IMR-90 (cell line): ENCODE measurements around the gene PLVAP. TPM values are rescaled to one million over a fixed set of nuclear protein-coding genes. Genes with fewer than 3 reads are reported as not detected.

Source experiments
- ATAC-seq: fragments of 200-7000 bp; cut with Tn5 transposase; 2 replicates; pipeline ENCODE4 v1.9.1; 2020; ENCODE audit warnings: low read depth, mild to moderate bottlenecking, moderate library complexity
- BruUV-seq: library from RNA; stranded (reverse); fragments of 400-500 nt; replicated peaks from 2 replicates; lab custom pipeline; 2021; lab: Mats Ljungman, UMichigan
- CTCF ChIA-PET: fragments of 300-600 bp; formaldehyde crosslinking; extraction: SDS; loops from one replicate; lab custom pipeline; 2021; ENCODE audit warnings: antibody characterized with exemption; lab: Yijun Ruan, JAX
- POLR2A ChIA-PET: fragments of 300-600 bp; sonication (Branson Sonifier 250); formaldehyde crosslinking; loops from one replicate; lab custom pipeline; 2022; ENCODE audit warnings: antibody characterized with exemption; ENCODE audit not compliant: unreplicated experiment; lab: Charles Lee
- DNase-seq: peaks from one replicate; pipeline ENCODE4 v3.0.0; 2013
- H2AFZ ChIP-seq: replicated peaks from 2 replicates; pipeline ENCODE3; 2013; ENCODE audit warnings: low read length, mild to moderate bottlenecking; ENCODE audit not compliant: poor library complexity
- H2AK5ac ChIP-seq: 2 replicates; pipeline ENCODE4 v1.6.1; 2013; ENCODE audit warnings: low read depth, low read length, inconsistent platforms
- H2AK9ac ChIP-seq: replicated peaks from 2 replicates; pipeline ENCODE3; 2013; ENCODE audit warnings: mild to moderate bottlenecking, low read depth, low read length, moderate library complexity; ENCODE audit not compliant: poor library complexity
- H2BK120ac ChIP-seq: 2 replicates; pipeline ENCODE4 v1.6.1; 2013; ENCODE audit warnings: low read depth, low read length, inconsistent platforms
- H2BK15ac ChIP-seq: 3 replicates; pipeline ENCODE4 v1.6.1; 2013; ENCODE audit warnings: low read depth, low read length, inconsistent platforms
- H2BK20ac ChIP-seq: 2 replicates; pipeline ENCODE4 v1.6.1; 2013; ENCODE audit warnings: low read depth, mild to moderate bottlenecking, inconsistent platforms, low read length, moderate library complexity
- H2BK5ac ChIP-seq: 2 replicates; pipeline ENCODE4 v1.6.1; 2013; ENCODE audit warnings: mild to moderate bottlenecking, low read depth, low read length, inconsistent platforms; ENCODE audit not compliant: poor library complexity, severe bottlenecking
- H3K14ac ChIP-seq: replicated peaks from 2 replicates; pipeline ENCODE4 v1.6.1; 2013; ENCODE audit warnings: low read depth, low read length, inconsistent platforms
- H3K18ac ChIP-seq: 2 replicates; pipeline ENCODE4 v1.6.1; 2013; ENCODE audit warnings: low read depth, low read length, control low read depth
- H3K23ac ChIP-seq: 2 replicates; pipeline ENCODE4 v1.6.1; 2013; ENCODE audit warnings: low read depth, low read length, inconsistent platforms
- H3K27ac ChIP-seq: 2 replicates; pipeline ENCODE4 v1.5.1; 2013; ENCODE audit warnings: mild to moderate bottlenecking, control low read depth, low read length; ENCODE audit not compliant: insufficient read depth
- H3K27me3 ChIP-seq: 2 replicates; pipeline ENCODE4 v1.6.1; 2013; ENCODE audit warnings: low read length; ENCODE audit not compliant: control insufficient read depth, insufficient read depth
- H3K36me3 ChIP-seq: 2 replicates; pipeline ENCODE4 v1.6.1; 2013; ENCODE audit warnings: low read length, mixed read lengths; ENCODE audit not compliant: control insufficient read depth, insufficient read depth
- H3K4ac ChIP-seq: 2 replicates; pipeline ENCODE4 v1.6.1; 2013; ENCODE audit warnings: low read depth, low read length, inconsistent platforms
- H3K4me1 ChIP-seq: 2 replicates; pipeline ENCODE4 v1.6.1; 2013; ENCODE audit warnings: low read length, mixed read lengths; ENCODE audit not compliant: control insufficient read depth, insufficient read depth
- H3K4me2 ChIP-seq: 2 replicates; pipeline ENCODE4 v1.6.1; 2013; ENCODE audit warnings: low read depth, mild to moderate bottlenecking, control low read depth, low read length, moderate library complexity
- H3K4me3 ChIP-seq: 2 replicates; pipeline ENCODE4 v1.5.1; 2013; ENCODE audit warnings: low read depth, mild to moderate bottlenecking, control low read depth, low read length, moderate library complexity; ENCODE audit not compliant: insufficient read depth
- H3K56ac ChIP-seq: 2 replicates; pipeline ENCODE4 v1.6.1; 2013; ENCODE audit warnings: low read length, inconsistent platforms; ENCODE audit not compliant: insufficient read depth; ENCODE audit errors: extremely low read depth
- H3K79me1 ChIP-seq, 2 experiments: 2 replicates each; pipeline ENCODE4 v1.6.1; 2013; ENCODE audit warnings: low read length in 2 of 2, inconsistent platforms in 1 of 2, low read depth in 1 of 2
- H3K9ac ChIP-seq: 2 replicates; pipeline ENCODE4 v1.6.1; 2013; ENCODE audit warnings: low read depth, low read length, control low read depth
- H3K9me1 ChIP-seq: 2 replicates; pipeline ENCODE4 v1.6.1; 2013; ENCODE audit warnings: low read length, inconsistent platforms; ENCODE audit not compliant: insufficient read depth
- H3K9me3 ChIP-seq: 2 replicates; pipeline ENCODE4 v1.6.1; 2013; ENCODE audit warnings: low read length; ENCODE audit not compliant: control insufficient read depth, insufficient read depth
- H4K20me1 ChIP-seq: 2 replicates; pipeline ENCODE4 v1.6.1; 2013; ENCODE audit warnings: low read length, inconsistent platforms; ENCODE audit not compliant: insufficient read depth
- H4K5ac ChIP-seq: 2 replicates; pipeline ENCODE4 v1.6.1; 2013; ENCODE audit warnings: mild to moderate bottlenecking, low read depth, low read length, control low read depth
- H4K8ac ChIP-seq, 2 experiments: 2 replicates each; pipeline ENCODE4 v1.6.1; 2013; ENCODE audit warnings: low read depth in 2 of 2, low read length in 2 of 2, control low read depth in 1 of 2, inconsistent platforms in 1 of 2
- H4K91ac ChIP-seq: 2 replicates; pipeline ENCODE4 v1.6.1; 2013; ENCODE audit warnings: low read depth, low read length, inconsistent platforms; ENCODE audit not compliant: insufficient read depth
- BHLHE40 ChIP-seq: fragments of 150-350 bp; IDR thresholded peaks from 2 replicates; pipeline ENCODE4 v1.6.1; 2016; ENCODE audit warnings: mild to moderate bottlenecking, low read depth, low read length
- CEBPB ChIP-seq: IDR thresholded peaks from 2 replicates; pipeline ENCODE4 v1.6.1; 2012; ENCODE audit warnings: low read depth, low read length, improper control_type of control experiment
- CHD1 ChIP-seq: IDR thresholded peaks from 2 replicates; pipeline ENCODE4 v1.6.1; 2012; ENCODE audit warnings: low read depth, low read length, improper control_type of control experiment
- FOS ChIP-seq: fragments of 150-350 bp; IDR thresholded peaks from 2 replicates; pipeline ENCODE4 v1.6.1; 2016; ENCODE audit warnings: low read depth, low read length
- MAFK ChIP-seq: IDR thresholded peaks from 2 replicates; pipeline ENCODE4 v1.6.1; 2012; ENCODE audit warnings: low read depth, low read length, improper control_type of control experiment
- MAZ ChIP-seq: IDR thresholded peaks from 2 replicates; pipeline ENCODE4 v1.6.1; 2012; ENCODE audit warnings: low read depth, mild to moderate bottlenecking, low read length, improper control_type of control experiment, moderate library complexity, borderline replicate concordance
- MXI1 ChIP-seq: IDR thresholded peaks from 2 replicates; pipeline ENCODE4 v1.6.1; 2012; ENCODE audit warnings: low read depth, mild to moderate bottlenecking, low read length, moderate library complexity, borderline replicate concordance
- NFE2L2 ChIP-seq: fragments of 150-350 bp; IDR thresholded peaks from 2 replicates; pipeline ENCODE4 v1.6.1; 2016; ENCODE audit warnings: low read depth, mild to moderate bottlenecking, low read length
- POLR2A ChIP-seq: IDR thresholded peaks from 2 replicates; pipeline ENCODE4 v1.6.1; 2012; ENCODE audit warnings: mild to moderate bottlenecking, low read depth, low read length
- RAD21 ChIP-seq: IDR thresholded peaks from 2 replicates; pipeline ENCODE4 v1.6.1; 2012; ENCODE audit warnings: low read length, improper control_type of control experiment
- RCOR1 ChIP-seq: IDR thresholded peaks from 2 replicates; pipeline ENCODE4 v1.6.1; 2012; ENCODE audit warnings: mild to moderate bottlenecking, low read length, improper control_type of control experiment; ENCODE audit not compliant: insufficient replicate concordance
- RFX5 ChIP-seq: IDR thresholded peaks from 2 replicates; pipeline ENCODE4 v1.8.0; 2012; ENCODE audit warnings: low read depth, mild to moderate bottlenecking, low read length, moderate library complexity
- SMC3 ChIP-seq: fragments of 150-350 bp; IDR thresholded peaks from 2 replicates; pipeline ENCODE4 v1.6.1; 2016; ENCODE audit warnings: low read depth, mild to moderate bottlenecking, antibody characterized with exemption, low read length, moderate library complexity
- WGBS, 2 experiments: methylation state at CpG; one replicate each; pipeline versions ENCODE4 v1.1.5 to v1.1.7; 2013; ENCODE audit warnings: missing lambda C conversion rate in 2 of 2; ENCODE audit not compliant: insufficient read length in 1 of 2; ENCODE audit errors: extremely low coverage in 2 of 2; 5-methylcytosine and 5-hydroxymethylcytosine counted together
- dilution Hi-C: fragments of 300-500 bp; cut with HindIII; formaldehyde crosslinking; loops from one replicate; pipeline ENCODE4 v1.14.3; 2018; ENCODE audit warnings: low sequenced_read_pairs; ENCODE audit not compliant: unreplicated experiment
- in situ Hi-C: fragments of 300-500 bp; cut with MboI; formaldehyde crosslinking; loops from 3 replicates; pipeline ENCODE4 v1.14.3; 2019; ENCODE audit warnings: low sequenced_read_pairs, inconsistent platforms, mixed read lengths
- intact Hi-C: fragments of 100-400 bp; cut with micrococcal nuclease; formaldehyde crosslinking; loops from 2 replicates; pipeline ENCODE4 v1.10.0; 2022
- polyA plus RNA-seq, 3 experiments: library from polyadenylated mRNA; depleted of rRNA; stranded (reverse); fragments of >200 nt; gene quantifications; 2 replicates each; pipeline ENCODE4 v1.2.3, GENCODE V29; 2012; ENCODE audit warnings: low replicate concordance in 1 of 3
- total RNA-seq: library from RNA; depleted of rRNA; stranded (reverse); fragments of >200 nt; gene quantifications from 2 replicates; pipeline ENCODE4 v1.2.3, GENCODE V29; 2012
- TF ChIP-seq, protein P1 (sequence below): conservative IDR thresholded peaks from 2 replicates; pipeline ENCODE4 v1.5.1; 2012; ENCODE audit warnings: mild to moderate bottlenecking, low read depth, low read length, improper control_type of control experiment
- TF ChIP-seq, protein P2 (sequence below): fragments of 150-350 bp; IDR thresholded peaks from 2 replicates; pipeline ENCODE4 v1.6.1; 2016; ENCODE audit warnings: low read depth, mild to moderate bottlenecking, low read length, moderate library complexity, borderline replicate concordance
- TF ChIP-seq, protein P3 (sequence below): fragments of 150-350 bp; IDR thresholded peaks from 2 replicates; pipeline ENCODE4 v1.6.1; 2017; ENCODE audit warnings: mild to moderate bottlenecking, antibody characterized with exemption, low read length, low read depth

PLVAP gene
- total and polyA plus RNA-seq, 2 of the 4 experiments (the other 2 are of a cell fraction), result not detected

DNA sequence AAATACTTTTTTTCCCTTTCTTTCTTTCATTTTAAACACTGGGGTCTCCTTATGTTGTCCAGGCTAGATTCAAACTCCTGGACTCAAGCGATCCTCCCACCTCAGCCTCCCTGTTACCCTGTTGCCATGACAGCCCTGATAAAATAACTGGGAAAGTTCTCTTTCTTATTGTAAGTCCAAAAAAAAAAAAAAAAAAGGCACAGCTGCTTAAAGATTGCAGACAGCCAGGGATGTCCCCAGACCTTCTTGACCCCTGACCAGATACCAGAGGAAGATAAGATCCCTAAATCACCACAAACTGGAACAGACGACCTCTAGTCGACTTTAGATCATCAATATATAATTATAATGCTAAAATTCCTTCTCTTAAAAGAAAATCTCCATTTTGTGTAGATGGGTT lies 41.6 kb upstream of the PLVAP start:
- Histone ChIP-seq H3K79me1 (peaks cover 5 to 12% of the 10 kb centered on the region in 2 experiments; a peak in 3 of 4 replicates), H3K4ac (peak overlapping the region; percentile 60; the same call in 1 of the 2 replicates), H2AK9ac (peak overlapping the region; percentile 21), H4K91ac (peak overlapping the region; percentile 53; the same call in 1 of the 2 replicates), H3K9ac (no peak overlapping the region), H2BK120ac (no peak overlapping the region), H3K27ac (no peak overlapping the region), H3K56ac (no peak overlapping the region), H4K5ac (peak overlapping the region; percentile 69; the same call in 1 of the 2 replicates), H3K4me3 (no peak overlapping the region), H2AK5ac (peak overlapping the region; percentile 65), H3K4me2 (peak overlapping the region; percentile 71; the same call in 1 of the 2 replicates), H4K8ac (peak overlapping the region; percentile 89 to 94), H2AFZ (peak overlapping the region; percentile 99), H3K27me3 (0 out of 2 replicates have a peak, but pooled peaks cover 1% of the 10 kb centered on the region), H2BK15ac (no peak overlapping the region), H3K4me1 (peaks cover 4% of the 10 kb centered on the region; the same call in 1 of the 2 replicates), H3K36me3 (peaks cover 2% of the 10 kb centered on the region; the same call in 1 of the 2 replicates), H3K18ac (no peak overlapping the region), H3K9me1 (peaks cover 7% of the 10 kb centered on the region; the same call in 1 of the 2 replicates), H3K23ac (peak overlapping the region; percentile 30; the same call in 1 of the 2 replicates), H3K14ac (no peak overlapping the region), H3K9me3 (no peaks in the 10 kb centered on the region), H2BK20ac (no peak overlapping the region), H4K20me1 (no peaks in the 10 kb centered on the region), H2BK5ac (no peak overlapping the region)
- dilution Hi-C loops, result no loop called here
- no peak for TF ChIP-seq SMC3
- TF ChIP-seq NFE2L2, result no peak
- TF ChIP-seq RAD21, result no peak
- TF ChIP-seq, protein P1, sequence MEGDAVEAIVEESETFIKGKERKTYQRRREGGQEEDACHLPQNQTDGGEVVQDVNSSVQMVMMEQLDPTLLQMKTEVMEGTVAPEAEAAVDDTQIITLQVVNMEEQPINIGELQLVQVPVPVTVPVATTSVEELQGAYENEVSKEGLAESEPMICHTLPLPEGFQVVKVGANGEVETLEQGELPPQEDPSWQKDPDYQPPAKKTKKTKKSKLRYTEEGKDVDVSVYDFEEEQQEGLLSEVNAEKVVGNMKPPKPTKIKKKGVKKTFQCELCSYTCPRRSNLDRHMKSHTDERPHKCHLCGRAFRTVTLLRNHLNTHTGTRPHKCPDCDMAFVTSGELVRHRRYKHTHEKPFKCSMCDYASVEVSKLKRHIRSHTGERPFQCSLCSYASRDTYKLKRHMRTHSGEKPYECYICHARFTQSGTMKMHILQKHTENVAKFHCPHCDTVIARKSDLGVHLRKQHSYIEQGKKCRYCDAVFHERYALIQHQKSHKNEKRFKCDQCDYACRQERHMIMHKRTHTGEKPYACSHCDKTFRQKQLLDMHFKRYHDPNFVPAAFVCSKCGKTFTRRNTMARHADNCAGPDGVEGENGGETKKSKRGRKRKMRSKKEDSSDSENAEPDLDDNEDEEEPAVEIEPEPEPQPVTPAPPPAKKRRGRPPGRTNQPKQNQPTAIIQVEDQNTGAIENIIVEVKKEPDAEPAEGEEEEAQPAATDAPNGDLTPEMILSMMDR, result no peak
- TF ChIP-seq, protein P2, sequence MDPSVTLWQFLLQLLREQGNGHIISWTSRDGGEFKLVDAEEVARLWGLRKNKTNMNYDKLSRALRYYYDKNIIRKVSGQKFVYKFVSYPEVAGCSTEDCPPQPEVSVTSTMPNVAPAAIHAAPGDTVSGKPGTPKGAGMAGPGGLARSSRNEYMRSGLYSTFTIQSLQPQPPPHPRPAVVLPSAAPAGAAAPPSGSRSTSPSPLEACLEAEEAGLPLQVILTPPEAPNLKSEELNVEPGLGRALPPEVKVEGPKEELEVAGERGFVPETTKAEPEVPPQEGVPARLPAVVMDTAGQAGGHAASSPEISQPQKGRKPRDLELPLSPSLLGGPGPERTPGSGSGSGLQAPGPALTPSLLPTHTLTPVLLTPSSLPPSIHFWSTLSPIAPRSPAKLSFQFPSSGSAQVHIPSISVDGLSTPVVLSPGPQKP, result no peak
- TF ChIP-seq, protein P3, sequence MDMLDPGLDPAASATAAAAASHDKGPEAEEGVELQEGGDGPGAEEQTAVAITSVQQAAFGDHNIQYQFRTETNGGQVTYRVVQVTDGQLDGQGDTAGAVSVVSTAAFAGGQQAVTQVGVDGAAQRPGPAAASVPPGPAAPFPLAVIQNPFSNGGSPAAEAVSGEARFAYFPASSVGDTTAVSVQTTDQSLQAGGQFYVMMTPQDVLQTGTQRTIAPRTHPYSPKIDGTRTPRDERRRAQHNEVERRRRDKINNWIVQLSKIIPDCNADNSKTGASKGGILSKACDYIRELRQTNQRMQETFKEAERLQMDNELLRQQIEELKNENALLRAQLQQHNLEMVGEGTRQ, result no peak
- no peak for TF ChIP-seq RFX5
- no peak for TF ChIP-seq POLR2A
- TF ChIP-seq FOS, result no peak
- TF ChIP-seq MXI1, result no peak
- no peak for TF ChIP-seq CHD1
- TF ChIP-seq MAZ, result no peak
- no peak for TF ChIP-seq CEBPB
- TF ChIP-seq RCOR1, result no peak
- no peak for TF ChIP-seq BHLHE40
- TF ChIP-seq MAFK, result no peak
- intact Hi-C loops, result no loop called here
- POLR2A ChIA-PET, result no interaction called here
- in situ Hi-C loops, result no loop called here
- BruUV-seq, result no TSS peak
- WGBS, 2 experiments, result no CpG with 5 or more reads among the region's 3 CpGs
- DNase-seq (no peak), ATAC-seq (no peak)
- CTCF ChIA-PET, result no interaction called here
